Osteocyte (in vitro differentiated cells): ENCODE data around the gene DAP. TPM values are rescaled to one million over a fixed set of nuclear protein-coding genes. Genes with fewer than 3 reads are reported as not detected.

ENCODE experiments used
- DNase-seq: peaks from one replicate; pipeline ENCODE4 v3.0.0; 2021; ENCODE audit warnings: mixed read lengths; ENCODE audit not compliant: unreplicated experiment; ENCODE audit errors: extremely low spot score
- H3K27ac Mint-ChIP-seq: one replicate; pipeline ENCODE4 v1.8.0; 2021; ENCODE audit warnings: mild to moderate bottlenecking, mixed read lengths; ENCODE audit not compliant: unreplicated experiment
- H3K27me3 Mint-ChIP-seq: one replicate; pipeline ENCODE4 v1.8.0; 2021; ENCODE audit warnings: mixed read lengths; ENCODE audit not compliant: unreplicated experiment
- H3K36me3 Mint-ChIP-seq: one replicate; pipeline ENCODE4 v1.8.0; 2021; ENCODE audit warnings: mixed read lengths; ENCODE audit not compliant: unreplicated experiment
- H3K4me1 Mint-ChIP-seq: one replicate; pipeline ENCODE4 v1.8.0; 2021; ENCODE audit warnings: mixed read lengths; ENCODE audit not compliant: unreplicated experiment
- H3K4me3 Mint-ChIP-seq: one replicate; pipeline ENCODE4 v1.8.0; 2021; ENCODE audit warnings: mild to moderate bottlenecking, moderate library complexity, mixed read lengths; ENCODE audit not compliant: unreplicated experiment
- H3K9me3 Mint-ChIP-seq: one replicate; pipeline ENCODE4 v1.8.0; 2021; ENCODE audit warnings: mixed read lengths; ENCODE audit not compliant: unreplicated experiment
- CTCF ChIP-seq: fragments of 200-600 bp; sonication (generic); IDR thresholded peaks from 2 replicates; pipeline ENCODE4 v1.5.0; 2021; ENCODE audit warnings: antibody characterized with exemption, mild to moderate bottlenecking, moderate library complexity
- total RNA-seq: library from RNA; stranded (reverse); gene quantifications from 2 replicates; pipeline ENCODE4 v1.2.1, GENCODE V29; 2021

DAP gene
- total RNA-seq, 1 donor from 2014 or later, result 173 TPM

DNA sequence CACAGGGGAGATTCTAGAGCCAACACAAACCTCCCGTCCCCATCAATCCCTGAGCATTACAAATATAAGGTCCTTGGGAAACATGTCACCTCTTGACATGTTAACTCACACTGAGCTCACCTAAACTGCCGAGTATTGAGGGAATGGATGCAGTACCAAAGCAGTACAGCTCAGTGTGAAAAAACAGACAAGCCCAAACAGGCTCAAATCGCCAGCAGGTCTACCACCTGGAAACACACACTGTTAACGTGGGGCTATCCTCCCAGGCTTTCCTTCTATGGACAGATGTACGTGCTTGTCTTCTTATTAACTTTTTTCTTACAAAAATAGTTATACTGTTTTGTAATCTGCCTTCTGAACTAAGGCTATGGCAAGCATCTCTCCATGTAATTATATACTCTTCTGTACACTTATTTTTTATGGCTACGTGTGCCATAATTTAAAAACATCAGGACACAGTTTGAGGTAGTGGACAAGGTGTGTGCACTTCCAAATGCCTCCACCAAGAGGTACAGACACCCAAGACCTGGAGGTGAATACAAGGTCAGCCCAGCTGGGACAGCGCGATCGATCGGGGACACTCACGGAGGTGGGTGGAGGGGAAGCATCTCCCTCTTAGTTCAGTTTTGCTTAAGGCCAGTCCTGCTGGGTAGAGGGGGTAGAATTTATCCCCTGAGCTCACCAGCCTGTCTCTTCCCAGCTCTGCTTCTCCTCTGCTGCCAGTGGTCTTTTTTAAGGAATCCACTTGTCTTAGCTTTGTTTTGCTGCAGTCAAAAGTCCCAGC lies 76.5 kb downstream of the DAP start:
- H3K27me3 Mint-ChIP-seq, result no peaks in the 10 kb centered on the region
- H3K4me3 Mint-ChIP-seq, result no peak overlapping the region
- no peak for TF ChIP-seq CTCF
- peaks cover 13% of the 10 kb centered on the region for H3K9me3 Mint-ChIP-seq
- peaks cover 47% of the 10 kb centered on the region for H3K36me3 Mint-ChIP-seq
- DNase-seq, result no peak
- peaks cover 6% of the 10 kb centered on the region for H3K4me1 Mint-ChIP-seq
- peak overlapping the region; percentile 13 for H3K27ac Mint-ChIP-seq

- Mint-ChIP-seq H3K27me3 (no peaks in the 10 kb centered on the region), H3K4me1 (peaks cover 15% of the 10 kb centered on the region), H3K36me3 (peaks cover 48% of the 10 kb centered on the region), H3K9me3 (peaks cover 13% of the 10 kb centered on the region), H3K4me3 (no peak overlapping the region), H3K27ac (no peak overlapping the region)
- peak; percentile 76 for DNase-seq
- no peak for TF ChIP-seq CTCF
Observed at GRCh38 chr5:10682801-10683525, 78.1 kb downstream of the DAP start.

DNA sequence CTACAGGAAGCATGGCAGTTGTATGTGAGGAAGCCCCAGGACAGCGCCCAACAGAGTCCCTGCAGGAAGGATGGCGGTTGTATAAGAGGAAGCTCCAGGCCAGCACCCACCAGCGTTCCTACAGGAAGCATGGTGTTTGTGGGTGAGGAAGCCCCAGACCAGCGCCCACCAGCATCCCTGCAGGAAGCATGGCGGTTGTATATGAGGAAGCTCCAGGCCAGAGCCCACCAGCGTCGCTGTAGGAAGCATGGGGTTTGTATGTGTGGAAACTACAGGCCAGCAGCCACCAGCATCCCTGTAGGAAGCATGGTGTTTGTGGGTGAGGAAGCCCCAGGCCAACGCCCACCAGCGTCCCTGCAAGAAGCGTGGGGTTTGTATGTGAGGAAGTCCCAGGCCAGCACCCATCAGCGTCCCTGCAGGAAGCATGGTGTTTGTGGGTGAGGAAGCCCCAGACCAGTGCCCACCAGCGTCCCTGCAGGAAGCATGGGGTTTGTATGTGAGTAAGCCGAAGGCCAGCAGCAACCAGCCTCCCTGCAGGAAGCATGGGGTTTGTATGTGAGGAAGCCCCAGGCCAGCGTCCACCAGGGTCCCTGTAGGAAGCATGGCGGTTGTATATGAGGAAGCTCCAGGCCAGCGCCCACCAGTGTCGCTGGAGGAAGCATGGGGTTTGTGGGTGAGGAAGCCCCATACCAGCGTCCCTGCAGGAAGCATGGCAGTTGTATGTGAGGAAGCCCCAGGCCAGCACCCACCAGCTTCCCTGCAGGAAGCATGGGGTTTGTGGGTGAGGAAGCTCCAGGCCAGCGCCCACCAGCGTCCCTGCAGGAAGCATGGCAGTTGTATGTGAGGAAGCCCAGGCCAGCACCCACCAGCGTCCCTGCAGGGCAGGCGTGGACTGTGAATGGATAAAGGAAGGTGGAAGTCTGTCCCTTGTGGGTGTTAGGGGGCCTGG lies 79.0 kb downstream of the DAP start:
- no peak overlapping the region for H3K27ac Mint-ChIP-seq
- no peaks in the 10 kb centered on the region for H3K27me3 Mint-ChIP-seq
- H3K4me1 Mint-ChIP-seq, result peaks cover 16% of the 10 kb centered on the region
- peaks cover 51% of the 10 kb centered on the region for H3K36me3 Mint-ChIP-seq
- no peak for TF ChIP-seq CTCF
- no peak overlapping the region for H3K4me3 Mint-ChIP-seq
- peaks cover 17% of the 10 kb centered on the region for H3K9me3 Mint-ChIP-seq
- DNase-seq, result peak; percentile 77

- no peak overlapping the region for H3K27ac Mint-ChIP-seq
- H3K27me3 Mint-ChIP-seq, result no peaks in the 10 kb centered on the region
- H3K4me3 Mint-ChIP-seq, result no peak overlapping the region
- peaks cover 16% of the 10 kb centered on the region for H3K4me1 Mint-ChIP-seq
- TF ChIP-seq CTCF, result no peak
- DNase-seq, result peak; percentile 78
- H3K36me3 Mint-ChIP-seq, result peaks cover 49% of the 10 kb centered on the region
- H3K9me3 Mint-ChIP-seq, result peaks cover 10% of the 10 kb centered on the region
Observed at GRCh38 chr5:10680876-10681481, 80.1 kb downstream of the DAP start.
